Measurements from ENCODE around the gene GLI2.

The GLI2 gene

DNA sequence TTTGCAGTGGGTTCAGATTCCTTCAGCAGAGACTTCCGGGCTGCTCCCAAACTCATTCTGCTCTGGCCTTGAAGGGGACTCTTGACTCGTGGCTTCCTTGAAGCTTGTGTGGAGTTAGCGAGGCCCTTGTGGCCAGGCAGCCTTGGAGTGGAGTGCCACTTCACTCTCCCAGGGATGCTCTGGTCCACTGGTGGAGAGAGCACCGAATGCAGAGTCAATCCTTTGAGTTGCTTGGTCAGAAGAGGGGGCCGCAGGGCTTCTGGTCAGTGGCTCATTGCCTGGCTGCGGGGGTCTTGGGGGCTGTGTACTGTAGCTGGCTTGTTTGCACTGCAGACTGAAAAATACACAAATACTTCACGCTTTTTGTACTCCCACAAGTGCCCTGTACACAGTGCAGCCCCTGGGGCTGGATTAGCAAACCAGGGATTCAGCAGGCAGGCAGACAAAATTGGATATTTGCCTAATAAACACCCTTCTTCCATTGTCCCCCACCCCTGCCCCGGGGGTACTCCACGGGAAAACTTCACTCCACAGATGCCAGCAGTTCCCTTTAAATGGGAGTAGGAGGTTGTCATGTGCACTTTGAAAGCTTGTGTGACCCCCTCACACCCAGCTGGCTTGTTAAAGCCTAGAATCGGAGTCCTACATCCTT, 3.2 kb downstream of the GLI2 start:
- Histone ChIP-seq H3K79me1 (ENCODE audit: low read depth, low read length) (peaks cover 7% of the 10 kb centered on the region), H2BK12ac (ENCODE audit: low read length) (no peak overlapping the region), H3K27me3 (ENCODE audit: control insufficient read depth in 3 of 3, insufficient read depth in 3 of 3, low read depth in 1 of 3, low read length in 3 of 3) (no peaks in the 10 kb centered on the region), H2BK15ac (ENCODE audit: low read length) (peak overlapping the region; percentile 13), H3K4ac (ENCODE audit: low read length) (no peak overlapping the region), H3K4me3 (ENCODE audit: low read length in 2 of 2) (peak overlapping the region in 1 of 2 donors; percentile 90), H4K91ac (ENCODE audit: low read depth, low read length, poor library complexity) (no peak overlapping the region), H2BK120ac (ENCODE audit: low read depth, low read length) (no peak overlapping the region), H2AFZ (ENCODE audit: low read length) (no peak overlapping the region), H3K18ac (ENCODE audit: low read length) (peak overlapping the region; percentile 88), H3K14ac (ENCODE audit: low read length) (no peak overlapping the region), H3K9ac (ENCODE audit: low read depth, low read length, poor library complexity) (peak overlapping the region; percentile 64), H2AK5ac (ENCODE audit: low read depth, low read length) (peak overlapping the region; percentile 89), H3K4me2 (ENCODE audit: insufficient read depth, low read length, poor library complexity, severe bottlenecking) (peak overlapping the region; percentile 38), H3K9me3 (replicated peaks in 1 of 2; ENCODE audit: control insufficient read depth in 2 of 2, insufficient read depth in 1 of 2, low read depth in 1 of 2, low read length in 2 of 2) (no peaks in the 10 kb centered on the region), H4K8ac (ENCODE audit: low read depth, low read length) (no peak overlapping the region), H3K36me3 (replicated peaks in 1 of 2; ENCODE audit: control insufficient read depth in 2 of 2, insufficient read depth in 2 of 2, low read length in 2 of 2) (peaks cover 0 to 4% of the 10 kb centered on the region in 2 donors), H3K4me1 (ENCODE audit: control insufficient read depth in 2 of 2, insufficient read depth in 1 of 2, low read depth in 1 of 2, low read length in 2 of 2) (peaks cover 29 to 41% of the 10 kb centered on the region in 2 donors), H3K23ac (ENCODE audit: low read depth, low read length, poor library complexity) (no peak overlapping the region), H2BK5ac (ENCODE audit: low read length) (peak overlapping the region; percentile 56), H3K27ac (replicated peaks; ENCODE audit: low read length) (peak overlapping the region; percentile 87)
- no peak for DNase-seq (ENCODE audit: low spot score)
- no CpG with 5 or more reads among the region's 10 CpGs for WGBS, 2 donors (ENCODE audit: extremely low coverage in 2 of 2, insufficient read length in 2 of 2, insufficient replicate concordance in 1 of 2)

DNA sequence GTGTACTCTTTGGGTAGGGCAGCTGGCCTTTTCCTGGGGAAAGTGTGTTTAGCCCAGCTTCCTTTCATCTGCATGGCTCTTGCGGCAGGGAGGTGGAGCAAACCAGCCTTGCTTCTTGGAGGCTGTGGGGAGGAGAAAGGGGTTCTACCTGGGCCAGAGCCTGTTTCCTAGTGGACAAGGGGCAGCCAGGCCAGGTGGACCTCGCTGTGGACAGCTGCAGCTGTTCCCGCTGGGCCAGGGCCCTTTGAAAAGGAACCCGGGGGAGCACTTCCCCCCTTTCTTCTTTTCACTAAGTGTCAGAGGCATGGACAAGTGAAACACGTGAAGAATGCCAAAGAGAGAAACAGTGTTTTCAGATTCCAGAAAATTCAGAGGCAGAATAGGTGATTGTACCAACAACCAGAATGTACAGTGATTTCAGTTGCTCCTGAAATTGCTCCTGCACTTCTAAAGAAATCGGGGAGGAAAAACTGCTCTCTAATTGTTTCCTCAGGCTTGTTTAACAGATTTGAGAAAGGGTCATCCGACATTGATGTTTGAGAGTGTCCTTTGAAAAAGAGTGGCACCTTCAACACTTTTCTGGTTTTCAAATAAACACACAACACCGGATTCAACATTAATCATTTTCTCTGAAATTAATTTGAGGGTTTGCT, 3.9 kb downstream of the GLI2 start:
- Histone ChIP-seq H3K27ac (replicated peaks; ENCODE audit: low read length) (peak overlapping the region; percentile 87), H3K23ac (ENCODE audit: low read depth, low read length, poor library complexity) (no peak overlapping the region)
- peak; percentile 67 for DNase-seq (ENCODE audit: low spot score)

DNA sequence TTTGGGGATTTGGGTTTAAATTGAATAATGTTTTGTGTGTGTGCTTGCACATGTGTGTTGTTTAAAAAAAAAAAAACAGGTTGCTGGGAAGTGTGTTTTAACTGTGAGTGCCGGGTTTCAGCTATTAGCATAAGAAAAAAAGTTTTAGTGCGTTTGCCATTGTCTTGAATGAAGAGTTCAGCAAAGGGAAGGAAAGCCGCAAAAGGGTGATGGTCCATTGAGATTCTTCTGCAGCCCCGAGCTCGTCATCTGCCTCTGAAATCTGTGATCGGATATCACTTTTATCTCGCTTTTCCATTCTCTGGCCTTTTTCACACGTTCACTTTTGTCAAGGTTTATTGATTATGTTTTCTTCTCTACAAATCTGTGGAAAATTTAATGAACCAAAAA, 4.7 kb downstream of the GLI2 start:
- H3K18ac ChIP-seq (ENCODE audit: low read length), result no peak overlapping the region
- no peaks in the 10 kb centered on the region for H3K27me3 ChIP-seq (ENCODE audit: control insufficient read depth in 3 of 3, insufficient read depth in 3 of 3, low read depth in 1 of 3, low read length in 3 of 3)
- peak overlapping the region; percentile 19 for H2BK5ac ChIP-seq (ENCODE audit: low read length)
- peak overlapping the region; percentile 95 for H3K27ac ChIP-seq (replicated peaks; ENCODE audit: low read length)
- no peak overlapping the region for H2BK12ac ChIP-seq (ENCODE audit: low read length)
- H3K9ac ChIP-seq (ENCODE audit: low read depth, low read length, poor library complexity), result no peak overlapping the region
- peaks cover 0 to 6% of the 10 kb centered on the region in 2 donors for H3K36me3 ChIP-seq (replicated peaks in 1 of 2; ENCODE audit: control insufficient read depth in 2 of 2, insufficient read depth in 2 of 2, low read length in 2 of 2)
- H3K4me2 ChIP-seq (ENCODE audit: insufficient read depth, low read length, poor library complexity, severe bottlenecking), result peak overlapping the region; percentile 71
- no peak overlapping the region for H3K23ac ChIP-seq (ENCODE audit: low read depth, low read length, poor library complexity)
- peaks cover 7% of the 10 kb centered on the region for H3K79me1 ChIP-seq (ENCODE audit: low read depth, low read length)
- peak; percentile 57 for DNase-seq (ENCODE audit: low spot score)
- H2AFZ ChIP-seq (ENCODE audit: low read length), result no peak overlapping the region
- no peak overlapping the region for H4K8ac ChIP-seq (ENCODE audit: low read depth, low read length)
- H2AK5ac ChIP-seq (ENCODE audit: low read depth, low read length), result no peak overlapping the region
- no peak overlapping the region for H2BK120ac ChIP-seq (ENCODE audit: low read depth, low read length)
- H3K4ac ChIP-seq (ENCODE audit: low read length), result no peak overlapping the region
- no CpG with 5 or more reads among the region's 8 CpGs for WGBS, 2 donors (ENCODE audit: extremely low coverage in 2 of 2, insufficient read length in 2 of 2, insufficient replicate concordance in 1 of 2)
- H4K91ac ChIP-seq (ENCODE audit: low read depth, low read length, poor library complexity), result no peak overlapping the region
- peaks cover 28 to 42% of the 10 kb centered on the region in 2 donors for H3K4me1 ChIP-seq (ENCODE audit: control insufficient read depth in 2 of 2, insufficient read depth in 1 of 2, low read depth in 1 of 2, low read length in 2 of 2)
- H3K4me3 ChIP-seq (ENCODE audit: low read length in 2 of 2), result peak overlapping the region in 1 of 2 donors; percentile 90
- H3K14ac ChIP-seq (ENCODE audit: low read length), result no peak overlapping the region
- no peak overlapping the region for H2BK15ac ChIP-seq (ENCODE audit: low read length)
- no peaks in the 10 kb centered on the region for H3K9me3 ChIP-seq (replicated peaks in 1 of 2; ENCODE audit: control insufficient read depth in 2 of 2, insufficient read depth in 1 of 2, low read depth in 1 of 2, low read length in 2 of 2)

More for the DNA sequence above, 3.9 kb downstream of the GLI2 start:
- Histone ChIP-seq H2BK120ac (ENCODE audit: low read depth, low read length) (no peak overlapping the region), H3K4me3 (ENCODE audit: low read length in 2 of 2) (peak overlapping the region in 1 of 2 donors; percentile 90), H2AK5ac (ENCODE audit: low read depth, low read length) (peak overlapping the region; percentile 89), H3K9ac (ENCODE audit: low read depth, low read length, poor library complexity) (no peak overlapping the region), H2BK12ac (ENCODE audit: low read length) (no peak overlapping the region), H3K4me2 (ENCODE audit: insufficient read depth, low read length, poor library complexity, severe bottlenecking) (peak overlapping the region; percentile 38), H3K36me3 (replicated peaks in 1 of 2; ENCODE audit: control insufficient read depth in 2 of 2, insufficient read depth in 2 of 2, low read length in 2 of 2) (peaks cover 0 to 4% of the 10 kb centered on the region in 2 donors), H3K14ac (ENCODE audit: low read length) (no peak overlapping the region), H3K79me1 (ENCODE audit: low read depth, low read length) (peaks cover 7% of the 10 kb centered on the region), H2BK15ac (ENCODE audit: low read length) (no peak overlapping the region), H2AFZ (ENCODE audit: low read length) (no peak overlapping the region), H4K91ac (ENCODE audit: low read depth, low read length, poor library complexity) (no peak overlapping the region), H4K8ac (ENCODE audit: low read depth, low read length) (no peak overlapping the region), H3K4ac (ENCODE audit: low read length) (no peak overlapping the region), H2BK5ac (ENCODE audit: low read length) (no peak overlapping the region), H3K4me1 (ENCODE audit: control insufficient read depth in 2 of 2, insufficient read depth in 1 of 2, low read depth in 1 of 2, low read length in 2 of 2) (peaks cover 29 to 45% of the 10 kb centered on the region in 2 donors), H3K18ac (ENCODE audit: low read length) (peak overlapping the region; percentile 88), H3K27me3 (ENCODE audit: control insufficient read depth in 3 of 3, insufficient read depth in 3 of 3, low read depth in 1 of 3, low read length in 3 of 3) (no peaks in the 10 kb centered on the region), H3K9me3 (replicated peaks in 1 of 2; ENCODE audit: control insufficient read depth in 2 of 2, insufficient read depth in 1 of 2, low read depth in 1 of 2, low read length in 2 of 2) (no peaks in the 10 kb centered on the region)
- WGBS, 2 donors (ENCODE audit: extremely low coverage in 2 of 2, insufficient read length in 2 of 2, insufficient replicate concordance in 1 of 2), result no CpG with 5 or more reads among the region's 8 CpGs

DNA sequence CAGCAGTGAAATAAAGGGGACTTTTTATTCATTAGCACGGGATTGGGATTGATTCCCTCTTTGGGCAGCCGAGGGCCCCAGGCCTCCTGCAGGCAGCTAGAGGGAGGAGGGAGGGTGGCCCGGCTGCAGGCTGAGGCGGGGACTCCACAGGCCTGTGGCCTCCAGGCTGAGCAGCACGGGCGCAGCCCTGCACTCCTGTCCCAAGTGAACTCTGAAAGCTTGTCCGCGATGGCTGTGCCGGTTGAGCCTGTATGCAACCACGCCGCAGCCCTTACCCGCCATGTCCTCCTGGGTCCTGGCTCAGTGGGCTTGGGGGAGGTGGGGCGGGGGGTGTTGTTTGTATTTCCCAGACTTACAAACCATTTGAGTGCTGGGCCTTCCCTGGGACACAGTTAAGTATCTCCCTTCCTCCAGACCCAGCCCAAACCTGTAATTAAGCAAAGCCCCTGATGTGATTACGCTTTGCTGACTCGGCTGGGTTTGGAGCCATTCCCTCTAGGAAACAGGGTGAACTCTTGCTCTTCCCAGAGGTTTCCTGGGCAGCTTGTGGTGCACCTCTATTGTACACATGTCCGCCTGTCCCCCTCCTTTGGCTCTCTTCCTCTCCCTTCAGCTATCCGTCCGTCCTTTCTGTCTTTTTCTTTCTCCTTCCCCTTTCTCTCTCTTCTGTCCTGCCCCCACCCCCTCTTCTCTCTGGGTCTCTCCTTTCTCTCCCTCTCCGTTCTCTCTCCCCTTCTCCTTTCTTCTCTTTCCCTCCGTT, 5.3 kb downstream of the GLI2 start:
- no peak overlapping the region for H4K91ac ChIP-seq (ENCODE audit: low read depth, low read length, poor library complexity)
- no peak overlapping the region for H2BK12ac ChIP-seq (ENCODE audit: low read length)
- WGBS, 2 donors (ENCODE audit: extremely low coverage in 2 of 2, insufficient read length in 2 of 2, insufficient replicate concordance in 1 of 2), result no CpG with 5 or more reads among the region's 20 CpGs
- H3K4me1 ChIP-seq (ENCODE audit: control insufficient read depth in 2 of 2, insufficient read depth in 1 of 2, low read depth in 1 of 2, low read length in 2 of 2), result peaks cover 31 to 42% of the 10 kb centered on the region in 2 donors
- H3K4me3 ChIP-seq (ENCODE audit: low read length in 2 of 2), result peak overlapping the region; percentile 0 to 56
- peak overlapping the region; percentile 53 for H2BK120ac ChIP-seq (ENCODE audit: low read depth, low read length)
- no peak overlapping the region for H3K14ac ChIP-seq (ENCODE audit: low read length)
- H3K18ac ChIP-seq (ENCODE audit: low read length), result peak overlapping the region; percentile 96
- no peak overlapping the region for H3K4ac ChIP-seq (ENCODE audit: low read length)
- peak overlapping the region; percentile 56 for H2AK5ac ChIP-seq (ENCODE audit: low read depth, low read length)
- H4K8ac ChIP-seq (ENCODE audit: low read depth, low read length), result no peak overlapping the region
- H2BK5ac ChIP-seq (ENCODE audit: low read length), result peak overlapping the region; percentile 19
- H3K27me3 ChIP-seq (ENCODE audit: control insufficient read depth in 3 of 3, insufficient read depth in 3 of 3, low read depth in 1 of 3, low read length in 3 of 3), result no peaks in the 10 kb centered on the region
- H3K9me3 ChIP-seq (replicated peaks in 1 of 2; ENCODE audit: control insufficient read depth in 2 of 2, insufficient read depth in 1 of 2, low read depth in 1 of 2, low read length in 2 of 2), result no peaks in the 10 kb centered on the region
- H3K4me2 ChIP-seq (ENCODE audit: insufficient read depth, low read length, poor library complexity, severe bottlenecking), result peak overlapping the region; percentile 71
- H3K23ac ChIP-seq (ENCODE audit: low read depth, low read length, poor library complexity), result peak overlapping the region; percentile 32
- H3K9ac ChIP-seq (ENCODE audit: low read depth, low read length, poor library complexity), result peak overlapping the region; percentile 89
- H3K36me3 ChIP-seq (replicated peaks in 1 of 2; ENCODE audit: control insufficient read depth in 2 of 2, insufficient read depth in 2 of 2, low read length in 2 of 2), result peaks cover 0 to 12% of the 10 kb centered on the region in 2 donors
- peak overlapping the region; percentile 95 for H3K27ac ChIP-seq (replicated peaks; ENCODE audit: low read length)
- no peak overlapping the region for H2AFZ ChIP-seq (ENCODE audit: low read length)
- peaks cover 8% of the 10 kb centered on the region for H3K79me1 ChIP-seq (ENCODE audit: low read depth, low read length)
- peak; percentile 74 for DNase-seq (ENCODE audit: low spot score)
- H2BK15ac ChIP-seq (ENCODE audit: low read length), result no peak overlapping the region

Measured in neuronal stem cell (in vitro differentiated cells).